Suppressor macrophage treated with lipopolysaccharide for 4 hours (primary cell): ENCODE results near the gene GATAD2B.
"Not testable (repeated sequence)": the region's sequence is repeated elsewhere in the genome, so short reads cannot be mapped to it uniquely, and the experiment has no call there.

Experiments used
- DNase-seq: peaks from one replicate; pipeline ENCODE4 v3.0.0-alpha.2; 2020

The GATAD2B gene

GRCh38 chr1:153793973-153794615 is 128.7 kb downstream of the GATAD2B start:
- no peak for DNase-seq

GRCh38 chr1:153793261-153793972 is 129.4 kb downstream of the GATAD2B start:
- DNase-seq: no peak

DNA sequence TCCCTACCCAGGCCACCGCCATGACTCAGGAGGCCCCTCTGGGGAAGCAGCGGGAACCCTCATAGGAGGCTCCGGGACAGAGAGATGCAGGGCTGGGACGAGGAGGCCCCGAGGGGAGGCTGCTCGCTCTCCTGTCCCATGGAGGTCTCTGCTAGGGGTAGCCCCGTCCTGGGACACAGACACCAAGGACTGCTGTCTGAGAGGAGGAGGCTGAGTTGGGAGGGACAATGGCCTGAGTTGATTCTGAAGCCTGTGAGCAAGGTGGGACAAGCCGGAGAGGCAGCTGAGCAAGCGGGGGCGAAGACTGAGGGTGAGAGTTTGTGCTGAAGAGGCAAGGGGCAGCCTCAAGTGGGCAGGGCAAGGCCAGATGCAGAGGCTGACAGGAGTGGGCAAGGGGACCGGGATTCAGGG is 130.1 kb downstream of the GATAD2B start:
- DNase-seq: no peak

- peak; percentile 93 for DNase-seq
Observed at GRCh38 chr1:153791648-153792253, 131.0 kb downstream of the GATAD2B start.

- peak; percentile 97 for DNase-seq
Observed at GRCh38 chr1:153790966-153791647, 131.7 kb downstream of the GATAD2B start.

- peak; percentile 81 for DNase-seq
Observed at GRCh38 chr1:153790313-153790965, 132.3 kb downstream of the GATAD2B start.

GRCh38 chr1:153789478-153790034 is 133.2 kb downstream of the GATAD2B start:
- DNase-seq: no peak

DNA sequence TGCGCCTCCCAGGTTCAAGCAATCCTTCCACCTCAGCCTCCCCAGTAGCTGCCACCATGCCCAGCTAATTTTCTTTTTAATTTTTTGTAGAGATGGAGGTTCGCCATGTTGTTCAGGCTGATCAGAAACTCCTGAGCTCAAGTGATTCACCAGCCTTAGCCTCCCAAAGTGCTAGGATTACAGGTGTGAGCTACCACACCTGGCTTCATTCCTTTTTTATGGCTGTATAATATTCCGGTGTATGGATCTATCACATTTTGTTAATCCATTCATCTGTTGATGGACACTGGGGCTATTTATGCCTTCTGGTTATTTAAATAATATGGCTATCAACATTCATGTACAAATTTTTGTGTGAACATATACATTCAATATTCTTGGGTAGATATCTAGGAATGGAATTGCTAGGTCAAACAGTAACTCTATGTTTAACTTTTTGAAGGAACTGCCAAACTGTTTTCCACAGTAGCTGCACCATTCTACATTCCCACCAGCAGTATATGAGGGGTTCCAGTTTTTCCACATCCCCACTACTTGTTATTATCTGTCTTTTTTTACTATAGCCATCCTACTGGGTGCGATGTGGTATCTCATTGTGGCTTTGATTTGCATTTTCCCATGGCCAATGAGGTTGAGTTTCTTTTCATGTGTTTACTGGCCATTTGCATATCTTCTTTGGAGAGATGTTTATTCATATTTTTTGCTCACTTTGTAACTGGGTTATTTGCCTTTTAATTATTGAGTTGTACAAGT is 136.6 kb downstream of the GATAD2B start:
- DNase-seq: no peak

DNA sequence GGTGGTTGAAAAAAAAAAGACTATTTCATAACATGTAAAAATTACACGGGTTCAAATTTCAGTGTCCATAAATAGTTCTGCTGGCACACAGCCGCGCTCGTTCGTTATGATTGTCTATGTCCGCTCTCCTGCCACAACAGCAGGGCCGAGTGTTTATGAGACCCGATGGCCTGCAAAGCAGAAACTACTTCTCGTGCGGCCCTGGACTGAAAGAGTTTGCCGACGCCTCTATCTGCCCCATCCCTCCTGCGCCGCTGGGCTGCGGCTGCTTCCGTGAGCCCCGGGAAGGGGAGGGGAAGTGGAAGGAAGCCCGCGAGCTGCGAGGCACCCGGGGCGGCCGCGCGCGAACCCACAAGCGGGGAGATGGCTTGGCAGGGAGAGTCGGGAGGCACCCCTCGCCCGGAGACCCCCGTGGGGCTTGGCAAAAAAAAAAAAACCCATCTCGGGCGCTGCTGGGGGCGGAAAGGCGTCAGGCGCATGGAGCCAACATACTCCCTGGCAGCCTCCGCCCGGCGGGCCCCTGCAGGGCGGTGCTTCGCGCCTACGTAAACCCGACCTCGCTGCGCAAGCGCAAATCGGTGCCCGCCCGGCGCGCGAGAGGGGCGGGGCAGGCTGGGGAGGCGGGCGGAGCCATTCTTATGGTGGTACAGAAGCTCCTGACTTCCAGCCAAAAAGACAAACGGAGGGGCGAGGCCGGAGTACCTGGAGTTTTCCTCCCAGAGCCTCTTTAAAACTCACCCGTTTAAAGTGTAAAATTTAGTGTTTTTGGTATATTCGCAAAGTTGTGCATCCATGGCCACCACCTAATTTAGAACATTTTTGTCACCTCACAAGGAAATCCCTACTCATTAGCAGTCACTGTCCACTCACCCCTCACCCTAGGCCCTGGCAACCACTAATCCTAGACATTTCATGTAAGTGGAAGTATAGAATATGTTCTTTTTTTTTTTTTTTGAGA is 139.3 kb downstream of the GATAD2B start:
- peak; percentile 94 for DNase-seq

GRCh38 chr1:153782648-153783047 is 140.1 kb downstream of the GATAD2B start:
- DNase-seq: not testable (repeated sequence)

GRCh38 chr1:153780551-153780950 is 142.2 kb downstream of the GATAD2B start:
- DNase-seq: no peak

DNA sequence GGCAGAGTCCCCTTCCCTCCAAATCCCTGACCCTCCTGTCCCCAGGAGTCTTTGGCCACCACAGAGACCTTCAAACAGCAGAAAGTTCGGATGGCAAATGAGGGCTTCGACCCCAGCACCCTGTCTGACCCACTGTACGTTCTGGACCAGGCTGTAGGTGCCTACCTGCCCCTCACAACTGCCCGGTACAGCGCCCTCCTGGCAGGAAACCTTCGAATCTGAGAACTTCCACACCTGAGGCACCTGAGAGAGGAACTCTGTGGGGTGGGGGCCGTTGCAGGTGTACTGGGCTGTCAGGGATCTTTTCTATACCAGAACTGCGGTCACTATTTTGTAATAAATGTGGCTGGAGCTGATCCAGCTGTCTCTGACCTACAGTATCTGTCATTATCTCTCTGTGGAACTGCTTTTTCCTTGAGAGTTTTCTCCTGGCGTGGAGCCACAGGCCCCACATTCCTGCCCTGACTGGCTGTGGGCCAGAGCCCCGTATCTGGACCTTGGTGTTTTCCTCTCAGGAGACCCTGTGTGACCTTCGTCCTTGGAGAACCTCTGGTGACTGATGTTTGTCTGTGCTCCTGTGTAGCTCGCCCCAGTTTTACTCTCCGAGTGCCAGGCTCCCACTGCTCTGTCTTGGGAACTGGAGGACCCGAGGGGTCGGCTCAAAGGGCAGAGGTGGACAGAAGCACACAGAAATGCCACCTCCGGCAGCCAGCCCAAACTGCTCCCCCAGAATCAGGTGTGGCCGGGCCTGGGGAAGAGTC is 142.8 kb downstream of the GATAD2B start:
- no peak for DNase-seq

GRCh38 chr1:153778824-153779519 is 143.8 kb downstream of the GATAD2B start:
- no peak for DNase-seq

GRCh38 chr1:153778051-153778823 is 144.5 kb downstream of the GATAD2B start:
- no peak for DNase-seq

DNA sequence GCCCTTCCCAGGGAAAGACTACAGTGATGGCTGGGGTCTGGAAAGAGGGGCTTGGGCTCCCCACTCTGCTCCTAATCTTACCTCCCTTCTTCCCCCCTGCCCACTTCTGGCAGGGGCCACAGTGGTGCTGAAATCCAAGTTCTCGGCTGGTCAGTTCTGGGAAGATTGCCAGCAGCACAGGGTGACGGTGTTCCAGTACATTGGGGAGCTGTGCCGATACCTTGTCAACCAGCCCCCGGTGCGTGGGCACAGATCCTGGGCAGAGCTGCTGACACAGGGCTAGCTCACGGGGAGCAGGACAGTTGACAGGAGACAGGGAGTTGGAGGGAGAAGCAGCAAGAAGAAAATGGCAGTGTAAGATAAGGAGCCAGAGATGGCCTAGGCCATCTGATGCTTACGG is 145.1 kb downstream of the GATAD2B start:
- no peak for DNase-seq

DNA sequence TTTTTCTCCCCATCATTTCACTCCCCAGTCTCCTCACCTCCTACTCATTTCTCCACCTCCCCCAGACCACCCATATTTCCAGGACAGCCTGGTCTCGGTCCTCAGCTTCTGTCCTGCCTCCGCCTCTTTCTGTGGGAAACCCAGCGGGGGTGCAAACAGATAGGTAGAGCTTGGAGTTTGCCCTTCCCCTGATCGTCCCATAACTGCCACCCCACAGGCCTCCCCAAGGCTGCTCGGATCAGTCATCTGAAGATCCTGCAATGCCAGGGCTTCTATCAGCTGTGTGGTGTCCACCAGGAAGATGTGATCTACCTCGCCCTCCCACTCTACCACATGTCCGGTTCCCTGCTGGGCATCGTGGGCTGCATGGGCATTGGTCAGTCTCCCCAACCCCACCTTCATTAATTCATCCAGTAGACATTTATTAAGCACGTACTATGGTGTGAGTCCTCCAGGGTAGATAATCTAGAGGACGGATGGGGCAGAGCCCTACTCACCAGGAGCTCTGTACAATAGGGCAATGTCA is 145.9 kb downstream of the GATAD2B start:
- no peak for DNase-seq

DNA sequence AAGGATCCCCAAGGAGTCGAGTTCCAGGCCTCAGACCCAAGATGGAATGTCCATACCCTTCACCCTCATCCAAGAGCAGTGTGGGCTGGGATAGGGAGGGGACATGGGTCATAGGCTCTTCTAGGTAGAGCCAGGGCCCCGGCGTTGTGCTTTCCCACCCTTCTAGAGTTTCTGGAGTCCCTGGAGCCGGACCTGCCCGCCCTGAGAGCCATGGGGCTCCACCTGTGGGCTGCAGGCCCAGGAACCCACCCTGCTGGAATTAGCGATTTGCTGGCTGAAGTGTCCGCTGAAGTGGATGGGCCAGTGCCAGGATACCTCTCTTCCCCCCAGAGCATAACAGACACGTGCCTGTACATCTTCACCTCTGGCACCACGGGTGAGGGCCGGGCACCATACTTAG is 146.4 kb downstream of the GATAD2B start:
- DNase-seq: no peak
